HL-60 (cell line): Measurements from ENCODE around the gene MKRN1.

Experiments
- CTCF ChIP-seq: IDR thresholded peaks from one replicate; pipeline ENCODE4 v1.5.1; 2011; ENCODE audit warnings: low read length, control low read depth, inconsistent platforms; ENCODE audit not compliant: insufficient read depth
- POLR2AphosphoS5 ChIP-seq: IDR thresholded peaks from 2 replicates; pipeline ENCODE4 v1.6.1; 2012; ENCODE audit warnings: low read depth
- TF ChIP-seq, protein P1 (sequence below): IDR thresholded peaks from 2 replicates; pipeline ENCODE4 v1.6.1; 2012; ENCODE audit warnings: low read depth; ENCODE audit not compliant: insufficient replicate concordance

- TF ChIP-seq CTCF (no peak), POLR2AphosphoS5 (no peak)
- TF ChIP-seq, protein P1, sequence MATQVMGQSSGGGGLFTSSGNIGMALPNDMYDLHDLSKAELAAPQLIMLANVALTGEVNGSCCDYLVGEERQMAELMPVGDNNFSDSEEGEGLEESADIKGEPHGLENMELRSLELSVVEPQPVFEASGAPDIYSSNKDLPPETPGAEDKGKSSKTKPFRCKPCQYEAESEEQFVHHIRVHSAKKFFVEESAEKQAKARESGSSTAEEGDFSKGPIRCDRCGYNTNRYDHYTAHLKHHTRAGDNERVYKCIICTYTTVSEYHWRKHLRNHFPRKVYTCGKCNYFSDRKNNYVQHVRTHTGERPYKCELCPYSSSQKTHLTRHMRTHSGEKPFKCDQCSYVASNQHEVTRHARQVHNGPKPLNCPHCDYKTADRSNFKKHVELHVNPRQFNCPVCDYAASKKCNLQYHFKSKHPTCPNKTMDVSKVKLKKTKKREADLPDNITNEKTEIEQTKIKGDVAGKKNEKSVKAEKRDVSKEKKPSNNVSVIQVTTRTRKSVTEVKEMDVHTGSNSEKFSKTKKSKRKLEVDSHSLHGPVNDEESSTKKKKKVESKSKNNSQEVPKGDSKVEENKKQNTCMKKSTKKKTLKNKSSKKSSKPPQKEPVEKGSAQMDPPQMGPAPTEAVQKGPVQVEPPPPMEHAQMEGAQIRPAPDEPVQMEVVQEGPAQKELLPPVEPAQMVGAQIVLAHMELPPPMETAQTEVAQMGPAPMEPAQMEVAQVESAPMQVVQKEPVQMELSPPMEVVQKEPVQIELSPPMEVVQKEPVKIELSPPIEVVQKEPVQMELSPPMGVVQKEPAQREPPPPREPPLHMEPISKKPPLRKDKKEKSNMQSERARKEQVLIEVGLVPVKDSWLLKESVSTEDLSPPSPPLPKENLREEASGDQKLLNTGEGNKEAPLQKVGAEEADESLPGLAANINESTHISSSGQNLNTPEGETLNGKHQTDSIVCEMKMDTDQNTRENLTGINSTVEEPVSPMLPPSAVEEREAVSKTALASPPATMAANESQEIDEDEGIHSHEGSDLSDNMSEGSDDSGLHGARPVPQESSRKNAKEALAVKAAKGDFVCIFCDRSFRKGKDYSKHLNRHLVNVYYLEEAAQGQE = no peak
These were observed 55.8 kb downstream of the MKRN1 start for GRCh38 chr7:140423501-140423900.
